NK-92 treated with Interleukin-12 subunit alpha and Interleukin-12 subunit beta, amount 100 ng/mL, for 24 hours (cell line): ENCODE data around the gene BCLAF1.

Experiments used
- DNase-seq: peaks from one replicate; lab custom pipeline; 2025; lab: John Stamatoyannopoulos, UW

BCLAF1 gene

GRCh38 chr6:136289579-136290409 is at the start of gene BCLAF1:
TSS of gene BCLAF1 (minus strand) at chr6:136289846. CDS start at chr6:136279866, 9,980 bp downstream.
- peak; percentile 98 for DNase-seq

- no peak for DNase-seq
These were observed 48.8 kb upstream of the BCLAF1 start for GRCh38 chr6:136338486-136338885.

GRCh38 chr6:136337606-136338005 is 48.0 kb upstream of the BCLAF1 start:
- no peak for DNase-seq

GRCh38 chr6:136337121-136337520 is 47.5 kb upstream of the BCLAF1 start:
- no peak for DNase-seq

- no peak for DNase-seq
These were observed 46.2 kb upstream of the BCLAF1 start for GRCh38 chr6:136335736-136336363.

- DNase-seq: no peak
These were observed 45.2 kb upstream of the BCLAF1 start for GRCh38 chr6:136334853-136335252.

- DNase-seq: no peak
These were observed 44.8 kb upstream of the BCLAF1 start for GRCh38 chr6:136334465-136334846.

GRCh38 chr6:136333824-136334464 is 44.3 kb upstream of the BCLAF1 start:
- DNase-seq: no peak

- DNase-seq: no peak
These were observed 41.8 kb upstream of the BCLAF1 start for GRCh38 chr6:136331461-136331860.

- DNase-seq: no peak
These were observed 41.0 kb upstream of the BCLAF1 start for GRCh38 chr6:136330634-136331033.

GRCh38 chr6:136326038-136326553 is 36.5 kb upstream of the BCLAF1 start:
- no peak for DNase-seq

- no peak for DNase-seq
These were observed 35.2 kb upstream of the BCLAF1 start for GRCh38 chr6:136324686-136325380.

- no peak for DNase-seq
These were observed 33.9 kb upstream of the BCLAF1 start for GRCh38 chr6:136323431-136324112.

GRCh38 chr6:136319732-136320131 is 30.1 kb upstream of the BCLAF1 start:
- DNase-seq: no peak

GRCh38 chr6:136318676-136319075 is 29.0 kb upstream of the BCLAF1 start:
- DNase-seq: no peak

- DNase-seq: no peak
These were observed 28.3 kb upstream of the BCLAF1 start for GRCh38 chr6:136317971-136318370.

GRCh38 chr6:136317021-136317694 is 27.5 kb upstream of the BCLAF1 start:
- no peak for DNase-seq

GRCh38 chr6:136315594-136315993 is 25.9 kb upstream of the BCLAF1 start:
- DNase-seq: no peak

- DNase-seq: no peak
These were observed 23.3 kb upstream of the BCLAF1 start for GRCh38 chr6:136312975-136313374.

- DNase-seq: no peak
These were observed 20.2 kb upstream of the BCLAF1 start for GRCh38 chr6:136309729-136310311.

GRCh38 chr6:136309171-136309570 is 19.5 kb upstream of the BCLAF1 start:
- DNase-seq: no peak
